ENCODE measurements around the gene SLC52A3. TPM values are rescaled to one million over a fixed set of nuclear protein-coding genes. Genes with fewer than 3 reads are reported as not detected.
A peak's percentile ranks its signal among the peaks of the same experiment; 100 is the strongest.

The SLC52A3 gene
- total RNA-seq, 1 experiment from 2014 or later: 4.2 TPM

DNA sequence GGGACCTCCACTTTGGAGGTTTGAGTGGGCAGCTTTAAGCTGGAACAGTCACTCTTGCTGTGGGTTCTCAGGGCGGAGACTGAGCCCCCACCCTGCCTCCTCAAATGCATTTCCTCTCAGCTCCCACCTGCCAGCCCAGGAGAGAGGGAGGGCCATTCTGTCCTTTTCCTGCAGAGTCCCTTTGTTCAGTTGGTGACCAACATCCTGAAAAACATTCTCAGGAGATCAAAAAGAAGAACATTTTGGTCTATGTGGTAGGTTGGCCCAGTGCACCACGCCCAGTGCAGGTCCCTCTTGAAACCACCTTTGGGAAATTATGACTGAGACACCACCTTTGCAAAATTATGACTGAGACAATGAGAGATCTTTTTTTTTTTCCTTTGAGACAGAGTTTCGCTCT lies 13.4 kb downstream of the SLC52A3 start:
- Histone ChIP-seq H3K9ac (ENCODE audit: low read length) (no peak overlapping the region), H4K20me1 (ENCODE audit: low read length) (no peaks in the 10 kb centered on the region), H2AFZ (ENCODE audit: low read length) (no peak overlapping the region), H3K9me2 (replicated peaks; ENCODE audit: low read length) (no peaks in the 10 kb centered on the region), H3K4me3 (ENCODE audit: low read length) (no peak overlapping the region), H3K9me3 (ENCODE audit: low read length) (no peaks in the 10 kb centered on the region), H3K4me1 (ENCODE audit: insufficient read depth, low read length) (peaks cover 5% of the 10 kb centered on the region; the same call in 1 of the 2 replicates), H3K79me2 (ENCODE audit: low read length) (no peaks in the 10 kb centered on the region), H3K27ac (ENCODE audit: low read length) (no peak overlapping the region), H3K36me3 (ENCODE audit: low read depth, low read length) (no peaks in the 10 kb centered on the region), H3K27me3 (ENCODE audit: low read length) (no peaks in the 10 kb centered on the region), H3K4me2 (ENCODE audit: low read length) (no peak overlapping the region), H3F3A (ENCODE audit: low read length, unreplicated experiment) (no peaks in the 10 kb centered on the region)
- ChIA-PET POLR2A (ENCODE audit: unreplicated experiment) (no interaction called here), CTCF (no interaction called here)
- BruUV-seq (replicated peaks): no TSS peak
- intact Hi-C loops (cut with micrococcal nuclease): no loop called here
- TF ChIP-seq, protein P1, sequence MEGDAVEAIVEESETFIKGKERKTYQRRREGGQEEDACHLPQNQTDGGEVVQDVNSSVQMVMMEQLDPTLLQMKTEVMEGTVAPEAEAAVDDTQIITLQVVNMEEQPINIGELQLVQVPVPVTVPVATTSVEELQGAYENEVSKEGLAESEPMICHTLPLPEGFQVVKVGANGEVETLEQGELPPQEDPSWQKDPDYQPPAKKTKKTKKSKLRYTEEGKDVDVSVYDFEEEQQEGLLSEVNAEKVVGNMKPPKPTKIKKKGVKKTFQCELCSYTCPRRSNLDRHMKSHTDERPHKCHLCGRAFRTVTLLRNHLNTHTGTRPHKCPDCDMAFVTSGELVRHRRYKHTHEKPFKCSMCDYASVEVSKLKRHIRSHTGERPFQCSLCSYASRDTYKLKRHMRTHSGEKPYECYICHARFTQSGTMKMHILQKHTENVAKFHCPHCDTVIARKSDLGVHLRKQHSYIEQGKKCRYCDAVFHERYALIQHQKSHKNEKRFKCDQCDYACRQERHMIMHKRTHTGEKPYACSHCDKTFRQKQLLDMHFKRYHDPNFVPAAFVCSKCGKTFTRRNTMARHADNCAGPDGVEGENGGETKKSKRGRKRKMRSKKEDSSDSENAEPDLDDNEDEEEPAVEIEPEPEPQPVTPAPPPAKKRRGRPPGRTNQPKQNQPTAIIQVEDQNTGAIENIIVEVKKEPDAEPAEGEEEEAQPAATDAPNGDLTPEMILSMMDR (conservative IDR thresholded peaks at IDR 0.05; ENCODE audit: low read depth, low read length): no peak
- DNase-seq (no peak), ATAC-seq (no peak)

DNA sequence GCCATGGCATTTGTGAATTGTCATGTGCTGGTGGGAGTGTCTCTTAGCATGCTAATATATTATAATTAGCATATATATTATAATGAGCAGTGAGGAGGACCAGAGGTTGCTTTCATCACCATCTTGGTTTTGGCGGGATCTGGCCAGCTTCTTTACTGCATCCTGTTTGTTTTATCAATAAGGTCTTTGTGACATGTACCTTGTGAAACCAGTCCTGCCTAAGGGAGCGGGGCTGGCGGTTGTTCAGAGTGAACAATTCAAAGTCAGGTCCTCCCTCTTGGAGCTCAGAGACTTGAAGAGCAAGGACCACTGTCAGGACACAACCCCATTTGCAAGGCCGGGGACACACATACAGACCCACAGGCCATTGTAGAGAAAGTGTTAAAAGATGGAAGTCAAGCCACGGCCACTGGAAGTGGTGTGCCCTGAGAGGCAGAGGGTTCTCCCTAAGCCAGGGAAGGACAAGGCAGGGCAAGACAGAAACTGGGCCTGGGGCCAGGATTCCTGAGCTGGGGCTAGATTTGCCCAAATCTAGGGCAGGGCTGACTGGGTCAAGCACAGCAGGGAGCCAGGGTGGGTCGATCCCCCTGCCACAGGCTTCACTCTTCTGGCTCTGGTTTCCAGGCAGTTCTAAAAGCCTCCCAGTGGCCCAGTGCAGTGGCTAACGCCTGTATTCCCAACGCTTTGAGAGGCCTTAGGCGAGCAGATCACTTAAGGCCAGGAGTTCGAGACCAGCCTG lies 14.2 kb downstream of the SLC52A3 start:
- ChIA-PET POLR2A (ENCODE audit: unreplicated experiment) (no interaction called here), CTCF (no interaction called here)
- no peaks in the 10 kb centered on the region for H4K20me1 ChIP-seq (ENCODE audit: low read length)
- peak; percentile 29; the same call in 1 of the 2 replicates for ATAC-seq
- DNase-seq: peak; percentile 52
- no peaks in the 10 kb centered on the region for H3K9me2 ChIP-seq (replicated peaks; ENCODE audit: low read length)
- H3K9ac ChIP-seq (ENCODE audit: low read length): no peak overlapping the region
- peak overlapping the region; percentile 18; the same call in 1 of the 2 replicates for H3K4me2 ChIP-seq (ENCODE audit: low read length)
- H2AFZ ChIP-seq (ENCODE audit: low read length): peak overlapping the region; percentile 29; the same call in 1 of the 2 replicates
- no peaks in the 10 kb centered on the region for H3F3A ChIP-seq (ENCODE audit: low read length, unreplicated experiment)
- TF ChIP-seq EZH2phosphoT487 (IDR thresholded peaks at IDR 0.05; ENCODE audit: borderline replicate concordance, low read length) (no peak), EZH2 (IDR thresholded peaks at IDR 0.05; ENCODE audit: low read length, unreplicated experiment) (no peak)
- TF ChIP-seq, protein P1 (conservative IDR thresholded peaks at IDR 0.05; ENCODE audit: low read depth, low read length): no peak
- H3K36me3 ChIP-seq (ENCODE audit: low read depth, low read length): no peaks in the 10 kb centered on the region
- H3K4me1 ChIP-seq (ENCODE audit: insufficient read depth, low read length): peaks cover 5% of the 10 kb centered on the region; the same call in 1 of the 2 replicates
- intact Hi-C loops (cut with micrococcal nuclease): no loop called here
- BruUV-seq (replicated peaks): no TSS peak
- H3K27me3 ChIP-seq (ENCODE audit: low read length): no peaks in the 10 kb centered on the region
- H3K27ac ChIP-seq (ENCODE audit: low read length): no peak overlapping the region
- H3K4me3 ChIP-seq (ENCODE audit: low read length): no peak overlapping the region
- H3K9me3 ChIP-seq (ENCODE audit: low read length): no peaks in the 10 kb centered on the region
- H3K79me2 ChIP-seq (ENCODE audit: low read length): no peaks in the 10 kb centered on the region

DNA sequence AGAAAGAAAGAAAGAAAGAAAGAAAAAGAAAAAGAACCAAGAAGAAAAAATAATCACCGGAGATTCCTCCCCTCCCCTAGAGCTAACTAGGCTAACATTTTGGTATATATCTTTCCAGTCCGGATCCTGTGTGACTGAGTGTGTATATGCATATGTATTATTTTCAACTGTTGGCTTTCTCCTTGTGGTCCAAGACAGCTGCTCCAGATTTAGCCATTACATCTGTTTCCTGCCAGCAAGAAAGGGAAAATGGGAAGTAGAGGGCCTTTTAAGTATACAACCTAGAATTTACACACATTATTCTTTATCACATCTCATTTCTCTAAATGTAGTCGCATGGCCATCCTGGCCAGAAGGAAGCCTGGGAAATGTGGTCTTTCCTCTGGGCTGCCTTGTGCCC lies 15.2 kb downstream of the SLC52A3 start:
- TF ChIP-seq, protein P1 (conservative IDR thresholded peaks at IDR 0.05; ENCODE audit: low read depth, low read length): no peak
- TF ChIP-seq EZH2 (IDR thresholded peaks at IDR 0.05; ENCODE audit: low read length, unreplicated experiment) (no peak), EZH2phosphoT487 (IDR thresholded peaks at IDR 0.05; ENCODE audit: borderline replicate concordance, low read length) (no peak)
- H3K9me2 ChIP-seq (replicated peaks; ENCODE audit: low read length): no peaks in the 10 kb centered on the region
- H3K27ac ChIP-seq (ENCODE audit: low read length): no peak overlapping the region
- no TSS peak for BruUV-seq (replicated peaks)
- H3K79me2 ChIP-seq (ENCODE audit: low read length): no peaks in the 10 kb centered on the region
- H3K27me3 ChIP-seq (ENCODE audit: low read length): no peaks in the 10 kb centered on the region
- no peaks in the 10 kb centered on the region for H3K9me3 ChIP-seq (ENCODE audit: low read length)
- intact Hi-C loops (cut with micrococcal nuclease): no loop called here
- ChIA-PET CTCF (no interaction called here), POLR2A (ENCODE audit: unreplicated experiment) (no interaction called here)
- H3K4me2 ChIP-seq (ENCODE audit: low read length): no peak overlapping the region
- H3K36me3 ChIP-seq (ENCODE audit: low read depth, low read length): no peaks in the 10 kb centered on the region
- H3K4me1 ChIP-seq (ENCODE audit: insufficient read depth, low read length): peaks cover 5% of the 10 kb centered on the region; the same call in 1 of the 2 replicates
- H3F3A ChIP-seq (ENCODE audit: low read length, unreplicated experiment): no peaks in the 10 kb centered on the region
- no peak overlapping the region for H2AFZ ChIP-seq (ENCODE audit: low read length)
- no peaks in the 10 kb centered on the region for H4K20me1 ChIP-seq (ENCODE audit: low read length)
- DNase-seq (no peak), ATAC-seq (no peak)
- H3K9ac ChIP-seq (ENCODE audit: low read length): no peak overlapping the region
- H3K4me3 ChIP-seq (ENCODE audit: low read length): no peak overlapping the region

All from PC-3 (cell line).